ENCODE data around the gene ATG101.

DNA sequence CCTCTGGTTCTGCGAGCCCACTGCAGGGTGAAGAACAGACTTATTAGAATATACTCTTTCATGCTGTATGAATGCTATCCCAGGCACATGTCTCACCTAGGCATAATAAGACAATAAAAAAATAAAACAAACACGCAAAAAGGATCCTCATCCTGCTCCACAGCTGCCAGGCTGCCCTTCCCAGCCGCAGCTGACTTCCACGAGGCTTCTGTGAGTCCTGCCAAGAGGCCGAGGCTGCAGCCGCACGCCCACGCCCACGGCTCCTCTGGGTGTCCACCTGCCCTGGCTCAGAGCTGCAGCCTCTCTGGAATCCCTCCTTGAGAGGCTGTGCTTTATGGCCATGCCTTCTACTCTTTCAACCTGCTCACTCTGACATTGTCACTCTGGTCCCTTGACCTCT lies 16.6 kb downstream of the ATG101 start:
- TF ChIP-seq, protein P1, sequence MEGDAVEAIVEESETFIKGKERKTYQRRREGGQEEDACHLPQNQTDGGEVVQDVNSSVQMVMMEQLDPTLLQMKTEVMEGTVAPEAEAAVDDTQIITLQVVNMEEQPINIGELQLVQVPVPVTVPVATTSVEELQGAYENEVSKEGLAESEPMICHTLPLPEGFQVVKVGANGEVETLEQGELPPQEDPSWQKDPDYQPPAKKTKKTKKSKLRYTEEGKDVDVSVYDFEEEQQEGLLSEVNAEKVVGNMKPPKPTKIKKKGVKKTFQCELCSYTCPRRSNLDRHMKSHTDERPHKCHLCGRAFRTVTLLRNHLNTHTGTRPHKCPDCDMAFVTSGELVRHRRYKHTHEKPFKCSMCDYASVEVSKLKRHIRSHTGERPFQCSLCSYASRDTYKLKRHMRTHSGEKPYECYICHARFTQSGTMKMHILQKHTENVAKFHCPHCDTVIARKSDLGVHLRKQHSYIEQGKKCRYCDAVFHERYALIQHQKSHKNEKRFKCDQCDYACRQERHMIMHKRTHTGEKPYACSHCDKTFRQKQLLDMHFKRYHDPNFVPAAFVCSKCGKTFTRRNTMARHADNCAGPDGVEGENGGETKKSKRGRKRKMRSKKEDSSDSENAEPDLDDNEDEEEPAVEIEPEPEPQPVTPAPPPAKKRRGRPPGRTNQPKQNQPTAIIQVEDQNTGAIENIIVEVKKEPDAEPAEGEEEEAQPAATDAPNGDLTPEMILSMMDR (IDR thresholded peaks at IDR 0.05) = no peak
- no peak for TF ChIP-seq EZH2 (IDR thresholded peaks at IDR 0.05; ENCODE audit: borderline replicate concordance, insufficient read depth, low read depth, low read length, poor library complexity, severe bottlenecking)
